HG02642 (cell line): Measurements from ENCODE around the gene BBS2.

Experiments
- ATAC-seq: cut with Tn5 transposase; IDR thresholded peaks from one replicate; pipeline ENCODE4 v1.9.1; 2021; ENCODE audit warnings: mild to moderate bottlenecking; ENCODE audit not compliant: unreplicated experiment, poor library complexity

BBS2 gene, protein sequence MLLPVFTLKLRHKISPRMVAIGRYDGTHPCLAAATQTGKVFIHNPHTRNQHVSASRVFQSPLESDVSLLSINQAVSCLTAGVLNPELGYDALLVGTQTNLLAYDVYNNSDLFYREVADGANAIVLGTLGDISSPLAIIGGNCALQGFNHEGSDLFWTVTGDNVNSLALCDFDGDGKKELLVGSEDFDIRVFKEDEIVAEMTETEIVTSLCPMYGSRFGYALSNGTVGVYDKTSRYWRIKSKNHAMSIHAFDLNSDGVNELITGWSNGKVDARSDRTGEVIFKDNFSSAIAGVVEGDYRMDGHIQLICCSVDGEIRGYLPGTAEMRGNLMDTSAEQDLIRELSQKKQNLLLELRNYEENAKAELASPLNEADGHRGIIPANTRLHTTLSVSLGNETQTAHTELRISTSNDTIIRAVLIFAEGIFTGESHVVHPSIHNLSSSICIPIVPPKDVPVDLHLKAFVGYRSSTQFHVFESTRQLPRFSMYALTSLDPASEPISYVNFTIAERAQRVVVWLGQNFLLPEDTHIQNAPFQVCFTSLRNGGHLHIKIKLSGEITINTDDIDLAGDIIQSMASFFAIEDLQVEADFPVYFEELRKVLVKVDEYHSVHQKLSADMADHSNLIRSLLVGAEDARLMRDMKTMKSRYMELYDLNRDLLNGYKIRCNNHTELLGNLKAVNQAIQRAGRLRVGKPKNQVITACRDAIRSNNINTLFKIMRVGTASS

DNA sequence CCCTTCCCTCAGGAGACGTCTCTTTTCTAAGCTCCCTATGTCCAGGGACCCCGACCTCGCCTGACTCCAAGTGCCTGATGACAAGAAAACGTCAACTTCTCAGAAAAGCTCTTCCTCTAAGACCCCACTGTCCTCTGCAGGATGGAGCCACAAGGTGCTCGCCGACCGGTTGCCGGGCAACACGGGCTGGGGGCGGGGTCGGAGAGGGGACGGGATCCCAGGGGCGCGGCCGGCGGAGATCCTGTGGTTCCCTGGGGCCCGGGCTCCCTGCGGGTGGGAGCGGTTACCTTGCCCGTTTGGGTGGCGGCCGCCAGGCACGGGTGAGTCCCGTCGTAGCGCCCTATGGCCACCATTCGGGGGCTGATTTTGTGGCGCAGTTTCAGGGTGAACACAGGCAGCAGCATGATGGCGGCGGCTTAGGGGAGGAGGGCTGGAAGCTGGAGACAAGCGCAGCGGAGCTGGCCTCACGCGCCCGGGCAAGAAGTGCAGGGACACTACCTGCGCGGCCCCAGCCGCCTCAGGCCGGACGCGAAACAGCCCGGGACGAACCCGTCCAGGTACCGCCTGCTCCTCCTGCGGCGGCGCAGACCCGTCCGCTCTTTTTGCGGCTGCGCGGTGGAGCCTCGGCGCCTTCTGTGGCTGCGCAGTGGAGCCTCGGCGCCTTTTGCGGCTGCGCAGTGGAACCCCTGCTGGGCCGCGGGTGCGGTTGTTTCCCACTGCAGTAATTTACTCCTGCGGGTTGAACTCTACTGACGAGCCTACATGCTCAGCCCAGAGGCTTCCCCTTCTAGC lies at the start of gene BBS2:
Gene BBS2 (minus strand): TSS at position 566 of the 792 bp plus-strand sequence. CDS start 162 bp downstream, at position 404.
- peak; percentile 91 for ATAC-seq

DNA sequence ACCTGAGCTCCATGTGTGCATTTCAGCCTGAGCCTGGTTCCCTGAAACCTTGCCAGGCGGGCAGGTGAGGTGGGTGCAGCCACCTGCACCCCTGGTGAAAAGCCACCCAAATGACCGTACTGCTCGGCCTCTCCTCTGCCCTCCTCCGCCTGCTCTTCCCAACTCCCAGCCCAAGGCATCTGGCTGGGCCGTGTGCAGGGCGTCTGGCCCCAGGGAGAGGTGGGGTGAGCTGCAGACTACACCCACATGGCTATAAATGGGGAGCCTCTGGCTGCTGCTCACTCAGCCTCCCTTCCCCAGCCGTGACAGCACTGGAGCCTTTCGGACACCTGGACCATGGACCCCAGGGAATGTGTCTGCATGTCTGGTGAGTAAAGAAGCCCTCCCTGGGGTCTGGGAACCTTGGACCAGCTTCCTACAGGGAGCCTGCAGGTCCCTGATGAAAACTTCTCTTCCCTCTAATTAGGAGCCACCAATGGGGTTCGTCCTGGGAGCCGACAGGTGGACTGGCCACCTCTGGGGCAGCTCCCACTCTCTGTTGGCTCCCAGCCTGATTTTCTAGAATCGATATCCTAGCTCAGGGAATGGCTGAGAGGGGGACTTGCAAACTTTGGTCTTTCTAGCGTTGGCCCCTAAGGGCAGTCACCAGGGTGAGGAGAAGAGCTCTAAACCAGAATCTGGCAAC lies 45.1 kb upstream of the BBS2 start, which contains the start of gene MT4:
Gene MT4 (plus strand): TSS at position 281 of the 685 bp plus-strand sequence. CDS start 56 bp downstream, at position 337.
- ATAC-seq: no peak

DNA sequence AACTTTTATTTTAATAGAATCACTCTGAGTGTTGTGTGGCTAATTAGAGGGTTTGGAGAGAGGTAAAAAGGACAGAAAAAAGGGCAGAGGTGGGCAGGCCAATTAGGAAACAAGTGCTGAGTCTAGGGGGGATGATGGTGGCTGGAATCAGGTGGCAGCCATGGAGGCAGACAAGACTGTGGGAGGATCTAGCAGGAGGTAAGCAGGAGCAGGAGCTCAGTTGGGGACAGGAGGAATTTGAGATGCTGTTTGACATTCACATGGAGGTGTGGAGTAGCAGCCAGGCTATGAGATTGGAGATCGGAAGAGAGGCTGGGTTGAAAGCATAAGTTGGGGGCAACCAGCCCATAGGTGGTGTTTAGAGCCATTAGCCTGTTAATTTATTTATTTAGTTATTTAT lies 41.3 kb upstream of the BBS2 start:
- ATAC-seq: no peak

DNA sequence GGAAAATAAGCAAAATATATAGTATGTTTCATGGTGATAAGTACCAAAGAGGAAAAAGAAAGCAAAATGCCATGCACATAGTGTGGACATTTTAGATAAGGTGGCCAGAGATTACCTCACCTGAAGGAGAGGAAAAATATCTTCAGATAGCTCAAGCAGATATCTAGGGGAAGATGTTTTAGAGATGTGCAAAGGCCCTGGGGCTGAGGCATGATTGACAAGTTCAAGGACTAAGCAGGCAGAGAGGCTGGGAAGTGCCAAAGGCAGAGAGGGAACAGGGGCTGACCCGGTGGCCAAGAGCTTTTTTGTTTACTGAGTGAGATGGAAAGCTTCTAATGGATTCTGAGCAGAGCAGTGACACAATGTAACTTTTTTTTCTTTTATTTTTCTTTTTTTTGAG lies 40.6 kb upstream of the BBS2 start:
- no peak for ATAC-seq

DNA sequence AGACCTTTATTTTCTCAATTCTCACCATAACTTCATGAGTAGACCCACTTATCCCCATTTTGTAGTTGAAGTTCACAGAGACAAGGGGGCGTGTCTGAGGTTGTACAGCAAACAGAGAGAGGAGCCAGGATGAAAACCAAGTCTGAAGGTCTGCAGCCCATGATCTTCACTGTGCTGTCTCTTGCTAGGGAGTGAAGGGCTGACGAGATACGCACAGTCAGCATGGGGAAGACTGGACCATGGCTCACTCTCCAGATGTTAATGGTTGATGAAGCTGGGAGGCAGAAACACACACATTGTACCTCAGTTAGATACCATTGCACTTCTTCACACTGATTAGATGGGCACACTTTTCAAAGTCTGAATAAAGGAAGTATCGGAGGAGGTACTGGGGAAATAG lies 39.3 kb upstream of the BBS2 start:
- ATAC-seq: no peak

DNA sequence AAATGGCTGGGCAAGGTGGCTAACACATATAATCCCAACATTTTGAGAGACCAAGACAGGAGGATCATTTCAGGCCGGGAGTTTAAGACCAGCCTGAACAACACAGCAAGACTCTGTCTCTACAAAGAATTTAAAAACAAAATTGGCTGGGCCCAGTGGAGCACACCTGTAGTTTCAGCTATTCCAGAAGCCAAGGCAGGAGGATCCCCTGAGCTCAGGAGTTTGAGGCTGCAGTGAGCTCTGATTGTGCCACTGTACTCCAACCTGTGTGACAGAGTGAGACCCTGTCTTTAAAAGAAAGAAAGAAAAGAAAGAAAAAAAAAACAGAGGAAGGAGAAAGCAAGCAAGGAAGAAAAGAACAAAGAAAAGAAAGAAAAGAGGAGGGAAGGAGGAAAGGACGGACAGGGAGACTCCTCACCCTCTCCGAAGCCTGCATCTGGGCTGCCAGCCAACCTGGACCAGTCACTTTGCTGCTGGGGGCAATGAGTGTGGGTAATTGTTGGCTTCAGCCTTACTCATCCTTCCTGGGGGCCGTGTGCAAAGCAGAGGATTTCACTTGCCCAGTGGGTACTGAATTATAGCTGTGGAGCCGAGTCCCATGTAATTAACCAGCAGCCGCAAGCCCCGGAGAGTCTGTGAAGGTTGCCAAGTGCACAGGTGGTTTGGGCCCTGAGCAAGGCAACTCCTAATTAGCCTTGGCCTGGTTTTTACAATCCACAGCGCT lies 38.4 kb upstream of the BBS2 start:
- ATAC-seq: no peak

DNA sequence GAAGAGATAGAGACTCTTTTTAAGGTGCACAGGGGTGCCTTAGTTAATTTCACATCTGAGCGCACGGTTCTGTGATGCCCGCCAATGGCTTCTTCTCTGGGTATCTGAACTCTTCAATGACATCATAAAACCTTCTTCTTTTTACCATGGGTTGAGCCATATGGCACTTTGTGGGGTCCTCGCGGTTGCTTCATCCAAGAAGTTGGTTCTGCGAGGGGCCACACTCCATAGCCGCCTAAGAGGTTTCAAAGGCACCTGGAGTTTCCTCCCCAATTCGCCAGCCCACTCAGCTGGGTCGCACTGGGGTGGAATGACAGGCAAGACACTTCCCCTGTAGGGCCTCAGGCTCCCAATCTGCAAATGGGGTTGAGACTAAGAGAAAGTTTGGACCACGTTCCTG lies 34.6 kb upstream of the BBS2 start:
- ATAC-seq: no peak

DNA sequence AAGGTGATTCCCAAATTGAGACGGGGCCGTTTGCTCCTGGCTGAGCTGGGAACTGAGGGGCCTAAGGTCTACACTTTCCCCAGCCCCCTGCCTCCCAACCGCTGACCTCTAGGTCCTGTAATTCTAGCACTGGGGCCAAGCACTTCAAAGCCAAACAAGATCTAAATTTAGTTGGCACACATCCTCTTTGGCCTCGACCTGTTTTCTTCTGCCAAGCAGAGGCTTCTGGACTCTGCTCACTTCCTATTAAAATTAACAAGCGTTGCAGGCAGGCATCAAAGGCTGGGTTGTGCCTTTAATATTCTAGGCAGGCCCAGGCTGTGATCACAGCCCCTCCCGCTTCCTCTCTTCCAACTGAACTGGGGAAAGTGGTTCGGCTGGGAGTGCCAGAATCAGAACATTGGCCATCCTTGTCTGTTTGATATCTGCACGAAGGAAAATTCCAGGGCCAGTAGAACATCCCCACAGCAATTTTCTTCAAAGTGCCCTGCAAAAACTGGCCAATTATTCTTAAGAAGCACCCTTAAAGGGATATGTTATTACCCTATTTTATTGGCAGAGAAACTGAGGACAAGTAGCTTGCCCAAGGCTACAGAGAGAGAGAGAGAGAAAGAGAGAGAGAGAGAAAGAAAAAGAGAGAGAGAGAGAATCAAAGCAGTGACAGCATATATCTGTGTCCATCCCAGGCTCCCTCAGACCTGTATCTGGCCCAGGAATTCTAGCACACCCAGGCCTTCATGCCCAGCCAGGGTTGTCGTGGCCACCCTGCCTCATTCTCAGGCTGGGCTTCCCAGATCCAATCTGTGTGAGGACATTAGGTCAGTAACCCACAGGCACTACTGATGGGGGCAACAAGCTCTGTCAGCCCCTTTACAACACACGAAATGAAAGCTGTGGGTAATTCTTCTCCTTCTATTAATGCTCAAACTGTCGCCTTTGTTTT lies 32.2 kb upstream of the BBS2 start:
- ATAC-seq: no peak

DNA sequence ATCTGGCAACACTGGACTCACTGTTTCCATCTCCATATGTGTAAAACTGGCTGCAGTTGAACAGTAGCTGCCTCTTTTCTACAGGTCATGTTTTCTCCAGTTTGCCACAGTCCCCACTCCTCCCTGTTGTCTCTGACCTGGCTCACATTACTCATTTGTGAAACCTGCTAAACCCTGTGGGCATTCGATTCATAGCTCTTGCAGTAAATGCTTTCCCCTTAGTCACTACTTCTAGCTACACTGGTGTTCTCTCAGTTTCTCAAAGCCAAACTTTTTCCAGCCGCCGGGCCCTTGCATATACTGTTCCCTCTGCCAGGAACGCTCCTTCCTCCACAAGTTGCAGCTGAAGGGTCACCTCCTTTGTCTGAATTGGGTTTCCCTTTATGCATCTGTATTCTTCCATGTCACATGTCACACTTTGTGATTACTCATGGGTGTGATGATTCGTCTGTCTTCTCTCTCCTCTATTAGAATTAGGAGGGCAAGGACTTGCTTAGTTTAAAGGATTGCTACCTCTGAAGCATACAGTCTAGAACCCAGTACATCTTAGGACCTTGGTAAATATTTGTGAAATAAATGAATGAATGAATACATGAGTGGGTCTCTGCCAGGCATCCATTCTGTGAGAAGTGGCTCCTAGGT lies 30.0 kb upstream of the BBS2 start:
- ATAC-seq: no peak

DNA sequence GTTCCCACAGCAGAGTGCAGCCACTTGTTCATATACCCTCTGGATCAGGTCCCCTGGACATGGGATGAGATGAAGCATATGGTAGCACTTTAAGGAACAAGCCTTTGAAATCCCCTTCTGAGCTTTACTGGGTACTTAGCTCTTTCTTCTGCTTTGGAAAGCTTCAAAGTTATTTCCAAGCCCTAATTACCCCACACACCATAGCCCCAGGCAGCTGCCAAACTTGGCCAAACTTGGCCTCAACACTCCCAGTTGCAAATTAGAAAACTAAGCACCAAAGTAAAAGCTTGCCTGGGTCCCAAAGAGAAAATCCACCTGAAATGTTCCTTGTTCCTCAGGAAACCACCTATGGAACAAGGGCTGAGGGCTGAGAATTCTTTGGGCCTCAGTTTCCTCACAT lies 29.3 kb upstream of the BBS2 start:
- no peak for ATAC-seq

DNA sequence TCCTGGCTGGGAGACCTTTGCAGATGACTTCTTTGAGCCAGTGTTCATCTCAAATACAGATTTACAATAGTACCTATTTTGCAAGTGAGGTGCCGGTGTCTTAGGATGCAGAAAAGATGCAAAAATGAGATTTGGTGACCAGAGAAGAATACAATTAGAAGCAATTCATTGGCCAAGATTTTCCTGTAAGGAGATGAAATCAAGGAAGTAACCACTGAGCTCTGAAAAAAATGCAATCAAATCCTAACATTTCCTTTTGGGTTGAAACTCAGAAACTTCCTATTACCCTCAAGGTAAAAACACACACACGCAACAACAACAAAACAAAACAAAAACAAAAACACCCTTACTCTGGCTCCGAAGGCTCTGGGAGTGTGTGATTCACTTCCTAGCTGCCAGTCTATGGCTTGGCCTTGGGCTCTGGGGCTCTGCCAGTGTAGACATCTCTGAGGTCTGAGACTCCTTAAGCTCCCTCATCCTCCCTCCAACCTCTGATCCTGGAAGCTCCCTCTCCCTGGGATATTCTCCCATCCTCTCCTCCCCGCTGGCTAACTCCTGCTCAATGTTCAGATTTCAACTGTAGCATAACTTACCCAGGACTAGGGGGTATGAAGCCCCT lies 28.2 kb upstream of the BBS2 start:
- no peak for ATAC-seq

DNA sequence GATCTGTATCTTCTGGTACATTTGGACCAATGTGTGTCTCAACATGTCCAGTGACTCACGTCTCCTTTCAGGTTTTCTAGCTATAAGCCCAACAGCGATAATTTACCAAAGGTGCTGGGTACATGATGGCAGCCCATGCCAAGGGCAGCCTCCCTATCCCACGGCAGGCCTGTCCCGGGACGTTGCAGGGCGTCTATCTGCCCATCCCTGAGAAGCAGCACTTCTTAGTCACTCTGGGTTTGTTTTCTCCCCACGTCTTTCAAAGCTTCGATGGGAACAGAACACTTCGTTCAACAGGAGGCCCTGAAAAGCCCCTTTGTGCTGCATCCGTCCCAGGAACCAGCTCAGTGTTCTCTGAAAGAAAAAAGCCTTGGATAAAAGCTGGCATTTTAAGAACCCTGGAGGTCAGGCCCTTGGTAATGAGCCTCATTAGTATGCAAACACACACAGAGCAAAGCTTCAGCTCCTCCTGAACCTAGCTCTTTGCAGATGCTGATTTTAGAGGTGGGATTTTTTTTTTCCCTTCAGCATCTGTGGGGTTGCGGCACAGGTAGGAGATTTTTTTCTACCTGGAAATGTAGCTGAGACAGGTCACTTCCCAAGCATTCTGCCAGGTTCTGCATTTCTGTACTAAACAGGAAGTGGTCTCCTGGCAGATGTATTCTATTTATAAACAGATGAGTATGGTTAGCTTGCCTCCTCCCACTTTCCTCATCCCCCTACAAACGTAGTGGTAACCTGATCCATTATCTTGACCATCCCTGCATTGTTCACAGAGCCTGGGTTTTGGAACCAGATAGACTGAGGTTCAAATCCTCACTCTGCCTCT lies 27.5 kb upstream of the BBS2 start:
- ATAC-seq: no peak

DNA sequence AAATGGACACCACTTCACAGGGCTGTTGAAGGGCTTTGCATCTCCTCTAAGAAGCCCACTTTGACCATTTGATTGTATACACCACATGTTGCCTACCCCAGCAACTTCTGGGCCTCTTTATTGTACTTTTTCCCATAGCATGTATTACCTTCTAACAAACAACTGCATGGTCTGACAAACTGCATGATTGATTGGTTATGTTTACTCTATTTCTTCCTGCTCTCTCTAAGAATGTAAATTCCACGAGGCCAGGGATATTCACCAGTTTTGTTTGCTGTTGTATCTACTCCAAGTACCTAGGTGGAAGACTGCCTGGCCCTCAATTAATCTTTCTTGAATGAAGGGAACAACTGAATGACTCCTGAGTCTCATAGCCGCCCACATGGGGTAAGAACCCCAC lies 22.2 kb upstream of the BBS2 start:
- no peak for ATAC-seq

DNA sequence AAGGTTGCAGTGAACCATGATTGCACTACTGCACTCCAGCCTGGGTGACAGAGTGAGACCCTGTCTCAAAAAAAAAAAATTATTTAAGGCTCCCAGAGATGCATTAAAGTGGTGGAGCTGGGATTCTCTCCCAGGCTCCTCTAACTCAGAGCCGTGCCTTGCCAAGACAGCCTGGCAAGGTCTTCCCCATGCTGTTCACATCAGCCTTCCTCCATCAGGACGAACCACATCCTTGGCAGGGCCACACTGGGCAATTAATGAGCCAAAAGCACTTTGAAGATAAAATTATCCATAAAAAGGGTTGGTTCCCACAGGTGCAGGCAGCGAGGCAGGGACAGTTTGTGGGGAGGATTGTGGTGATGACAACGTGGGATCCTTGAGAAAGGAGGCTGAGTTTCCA lies 19.8 kb upstream of the BBS2 start:
- no peak for ATAC-seq

DNA sequence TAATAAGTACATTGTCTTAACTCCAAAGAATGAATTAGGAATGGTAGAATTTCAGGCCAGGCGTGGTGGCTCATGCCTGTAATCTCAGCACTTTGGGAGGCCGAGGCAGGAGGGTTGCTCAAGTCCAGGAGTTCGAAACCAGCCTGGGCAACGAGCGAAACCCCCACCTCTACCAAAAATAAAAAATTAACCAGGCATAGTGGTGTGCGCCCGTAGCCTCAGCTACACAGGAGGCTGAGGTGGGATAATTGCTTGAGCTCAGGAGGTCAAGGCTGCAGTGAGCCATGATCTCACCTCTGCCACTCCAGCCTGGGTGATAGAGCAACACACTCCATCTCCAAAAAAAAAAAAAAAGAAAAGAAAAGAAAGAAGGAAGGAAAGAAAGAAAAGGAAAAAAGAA lies 18.5 kb upstream of the BBS2 start:
- no peak for ATAC-seq

DNA sequence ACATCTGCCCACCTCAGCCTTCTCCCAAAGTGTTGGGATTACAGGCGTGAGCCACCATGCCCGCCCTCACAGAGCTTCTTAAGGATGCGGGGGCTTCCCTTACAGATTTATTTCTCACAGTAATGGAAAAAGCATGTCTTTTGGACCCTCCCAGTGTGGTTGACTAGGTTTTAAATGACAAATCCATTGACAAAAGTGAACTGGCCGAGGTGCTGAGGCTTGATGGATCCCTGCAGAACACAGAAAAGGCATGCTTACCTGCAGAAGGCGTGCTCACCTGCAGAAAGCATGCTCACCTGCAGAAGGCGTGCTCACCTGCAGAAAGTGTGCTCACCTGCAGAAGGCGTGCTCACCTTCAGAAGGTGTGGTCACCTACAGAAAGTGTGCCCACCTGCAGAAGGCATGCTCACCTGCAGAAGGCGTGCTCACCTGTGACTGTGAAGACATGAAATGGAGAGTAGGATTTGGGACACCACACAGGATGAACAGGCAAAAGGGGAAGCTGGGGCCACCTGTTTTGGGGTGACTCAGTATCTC lies 15.1 kb upstream of the BBS2 start:
- ATAC-seq: no peak

DNA sequence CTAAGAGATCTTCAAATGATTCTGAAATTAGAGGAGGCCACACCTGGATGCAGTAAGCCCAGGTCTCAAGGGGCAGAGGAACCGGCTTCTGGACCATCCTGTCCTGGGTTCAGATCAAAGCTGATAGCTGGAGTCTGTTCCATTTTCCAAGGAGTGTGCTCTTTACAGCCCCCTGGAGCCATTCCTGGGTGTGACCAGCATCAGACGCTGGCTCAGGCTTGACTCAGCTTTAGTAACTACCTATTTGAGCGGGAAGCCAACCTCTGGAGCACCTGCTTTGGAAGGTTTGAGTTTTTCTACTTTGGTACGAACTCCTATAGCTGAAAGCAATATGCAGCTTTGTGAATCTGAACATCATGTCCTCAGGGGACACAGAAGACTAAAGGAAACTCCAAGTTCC lies 12.9 kb upstream of the BBS2 start:
- ATAC-seq: no peak
